Natural killer cell treated with Interleukin-12 subunit alpha and Interleukin-12 subunit beta and Interleukin-15 and Interleukin-18, amount 100 ng/mL, for 72 hours (primary cell): ENCODE data around the gene SLC28A1. TPM values are rescaled to one million over a fixed set of nuclear protein-coding genes. Genes with fewer than 3 reads are reported as not detected.

Experiments
- ATAC-seq, 2 donors: fragments of 150-1000 bp; cut with Tn5 transposase in 1 of 2; sonication (Bioruptor Pico), chemical (Tn5 transposase) in 1 of 2; 2 replicates each; pipeline ENCODE4 v1.10.0; 2021
- DNase-seq: peaks from one replicate; pipeline ENCODE4 v3.0.0; 2022; ENCODE audit warnings: low spot score
- H3K27ac Mint-ChIP-seq, 2 donors: 1 replicate in 1 of 2; 2 replicates in 1 of 2; pipeline ENCODE4 v1.8.0; 2022; ENCODE audit warnings: mixed read lengths in 2 of 2, mild to moderate bottlenecking in 1 of 2, moderate library complexity in 1 of 2
- H3K27me3 Mint-ChIP-seq, 2 donors: 1 replicate in 1 of 2; 2 replicates in 1 of 2; pipeline ENCODE4 v1.8.0; 2022; ENCODE audit warnings: mixed read lengths in 2 of 2
- H3K36me3 Mint-ChIP-seq: one replicate; pipeline ENCODE4 v1.8.0; 2022; ENCODE audit warnings: mixed read lengths
- H3K4me1 Mint-ChIP-seq, 2 donors: 1 replicate in 1 of 2; 2 replicates in 1 of 2; pipeline ENCODE4 v1.8.0; 2022; ENCODE audit warnings: low read depth in 2 of 2, mixed read lengths in 2 of 2, mild to moderate bottlenecking in 1 of 2
- H3K4me3 Mint-ChIP-seq: one replicate; pipeline ENCODE4 v1.8.0; 2022; ENCODE audit warnings: mixed read lengths
- H3K9me3 Mint-ChIP-seq: 2 replicates; pipeline ENCODE4 v1.8.0; 2022; ENCODE audit warnings: mixed read lengths
- total RNA-seq, 2 donors: library from RNA; stranded (reverse); gene quantifications; one replicate each; pipeline ENCODE4 v1.2.3, GENCODE V29; 2022

Gene SLC28A1
- total RNA-seq, 2 donors from 2014 or later: not detected

DNA sequence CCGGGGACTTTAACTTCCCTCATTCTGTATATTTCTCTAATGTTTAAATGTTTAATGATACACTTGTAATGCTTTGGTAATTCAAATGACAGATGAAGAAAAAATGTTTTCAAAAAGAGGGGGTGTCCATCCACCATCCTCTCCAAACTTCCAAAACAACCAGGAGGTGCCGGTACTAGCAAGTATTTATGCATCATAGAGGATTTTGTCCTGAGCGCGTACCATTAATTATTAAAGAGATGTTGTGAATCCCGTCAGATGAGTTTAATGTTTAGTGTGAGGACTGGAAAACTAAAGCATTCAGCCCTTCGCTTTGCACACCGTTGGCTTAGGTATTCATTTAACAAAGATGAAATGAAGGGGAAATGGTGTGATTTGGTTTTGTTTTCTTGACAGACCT is 1.3 kb downstream of the SLC28A1 start:
- no peaks in the 10 kb centered on the region for H3K4me1 Mint-ChIP-seq
- H3K27ac Mint-ChIP-seq: no peak overlapping the region
- peaks cover 0 to 2% of the 10 kb centered on the region in 2 donors for H3K27me3 Mint-ChIP-seq
- no peak for DNase-seq
- no peaks in the 10 kb centered on the region for H3K9me3 Mint-ChIP-seq
- ATAC-seq: no peak
- no peak overlapping the region for H3K4me3 Mint-ChIP-seq
- H3K36me3 Mint-ChIP-seq: no peaks in the 10 kb centered on the region

DNA sequence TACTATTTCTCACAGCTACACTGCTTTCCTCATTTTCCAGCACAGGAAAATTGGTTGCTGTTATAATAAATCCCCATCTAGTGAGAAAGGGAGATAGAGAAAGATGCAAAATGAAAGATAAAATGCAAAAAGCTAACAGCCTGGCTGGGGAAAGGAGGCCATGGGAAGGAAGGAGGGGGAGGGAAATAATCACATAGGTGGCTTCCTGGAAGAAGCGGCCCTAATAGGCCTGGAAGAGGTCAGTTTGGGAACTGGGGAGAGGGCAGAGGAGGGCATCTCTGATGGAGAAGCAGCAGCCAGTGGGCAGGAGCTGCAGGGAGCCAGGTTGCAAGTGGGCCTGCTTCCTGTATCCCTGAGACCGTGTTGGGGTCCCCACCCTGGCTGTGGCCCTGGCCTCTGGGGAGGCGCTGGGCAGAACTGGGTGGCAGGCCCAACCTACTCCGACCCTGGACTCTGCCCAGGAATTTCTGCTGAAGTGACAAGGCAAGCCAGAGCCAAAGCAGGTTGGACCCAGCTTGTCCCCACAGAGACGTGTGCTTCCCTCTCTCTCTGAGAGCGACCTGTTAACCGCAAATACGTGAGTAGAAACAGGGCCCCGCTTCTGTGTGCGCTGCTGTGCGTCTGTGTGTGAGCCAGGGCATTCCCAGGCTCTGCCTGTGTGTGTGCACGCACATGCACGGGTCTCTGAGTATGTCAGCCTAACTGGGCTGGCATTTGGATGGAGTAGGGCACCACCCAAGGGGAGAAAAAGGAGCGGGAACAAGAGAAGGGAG is 1.9 kb downstream of the SLC28A1 start:
- Mint-ChIP-seq H3K4me3 (no peak overlapping the region), H3K27me3 (peaks cover 0 to 4% of the 10 kb centered on the region in 2 donors), H3K27ac (no peak overlapping the region), H3K9me3 (no peaks in the 10 kb centered on the region), H3K36me3 (no peaks in the 10 kb centered on the region), H3K4me1 (no peaks in the 10 kb centered on the region)
- DNase-seq (no peak), ATAC-seq (no peak)

GRCh38 chr15:84886984-84887299 is 2.5 kb downstream of the SLC28A1 start:
- Mint-ChIP-seq H3K27ac (no peak overlapping the region), H3K27me3 (peaks cover 0 to 4% of the 10 kb centered on the region in 2 donors), H3K9me3 (no peaks in the 10 kb centered on the region), H3K4me3 (no peak overlapping the region), H3K4me1 (no peaks in the 10 kb centered on the region), H3K36me3 (no peaks in the 10 kb centered on the region)
- no peak for ATAC-seq
- no peak for DNase-seq

DNA sequence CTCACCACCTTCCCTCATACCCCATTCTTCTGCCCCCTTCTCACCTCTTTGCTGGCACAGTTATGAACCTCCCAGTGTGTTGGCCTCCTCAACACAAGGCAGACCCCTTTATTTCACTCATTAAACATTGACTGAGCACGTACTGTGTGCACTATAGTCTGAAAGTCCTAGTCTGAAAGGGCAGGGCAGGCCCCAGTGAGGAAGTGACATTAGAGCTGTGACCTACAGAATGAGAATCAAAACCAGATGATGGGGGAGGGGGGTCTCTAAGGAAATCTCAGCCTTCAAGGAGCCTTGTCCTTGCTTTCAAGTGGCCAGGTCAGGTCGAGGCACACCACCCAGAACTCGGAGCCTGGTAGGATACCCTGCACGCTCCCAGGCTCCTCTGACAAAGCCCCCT is 3.5 kb downstream of the SLC28A1 start:
- no peak for ATAC-seq
- H3K4me1 Mint-ChIP-seq: no peaks in the 10 kb centered on the region
- peaks cover 0 to 4% of the 10 kb centered on the region in 2 donors for H3K27me3 Mint-ChIP-seq
- no peaks in the 10 kb centered on the region for H3K36me3 Mint-ChIP-seq
- H3K27ac Mint-ChIP-seq: no peak overlapping the region
- H3K9me3 Mint-ChIP-seq: no peaks in the 10 kb centered on the region
- no peak overlapping the region for H3K4me3 Mint-ChIP-seq
- DNase-seq: no peak

DNA sequence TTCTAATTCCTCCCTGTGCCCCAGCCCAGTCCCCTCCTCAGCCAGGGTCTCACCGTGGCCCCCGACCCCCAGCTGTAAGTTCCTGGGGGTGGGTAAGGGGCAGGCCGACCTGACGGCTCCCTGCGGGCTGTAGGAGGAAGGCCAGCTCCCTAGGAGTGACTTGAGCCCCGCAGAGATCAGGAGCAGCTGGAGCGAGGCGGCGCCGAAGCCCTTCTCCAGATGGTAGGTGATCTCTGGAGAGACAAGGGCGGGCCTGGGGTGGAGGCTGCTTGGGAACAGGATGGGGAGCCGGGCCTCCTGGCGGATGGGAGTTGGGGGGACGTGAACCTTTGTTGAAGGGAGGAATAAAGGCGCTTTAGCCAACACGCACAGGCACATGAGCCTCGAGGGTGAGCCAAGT is 4.2 kb downstream of the SLC28A1 start:
- no peak for ATAC-seq
- no peak for DNase-seq
- H3K36me3 Mint-ChIP-seq: no peaks in the 10 kb centered on the region
- no peak overlapping the region for H3K27ac Mint-ChIP-seq
- no peaks in the 10 kb centered on the region for H3K9me3 Mint-ChIP-seq
- no peak overlapping the region for H3K4me3 Mint-ChIP-seq
- H3K27me3 Mint-ChIP-seq: peaks cover 0 to 7% of the 10 kb centered on the region in 2 donors
- no peaks in the 10 kb centered on the region for H3K4me1 Mint-ChIP-seq

GRCh38 chr15:84889313-84889990 is 5.0 kb downstream of the SLC28A1 start:
- DNase-seq (no peak), ATAC-seq (no peak)
- Mint-ChIP-seq H3K4me1 (no peaks in the 10 kb centered on the region), H3K27ac (no peak overlapping the region), H3K4me3 (no peak overlapping the region), H3K36me3 (no peaks in the 10 kb centered on the region), H3K27me3 (peaks cover 0 to 7% of the 10 kb centered on the region in 2 donors), H3K9me3 (no peaks in the 10 kb centered on the region)

DNA sequence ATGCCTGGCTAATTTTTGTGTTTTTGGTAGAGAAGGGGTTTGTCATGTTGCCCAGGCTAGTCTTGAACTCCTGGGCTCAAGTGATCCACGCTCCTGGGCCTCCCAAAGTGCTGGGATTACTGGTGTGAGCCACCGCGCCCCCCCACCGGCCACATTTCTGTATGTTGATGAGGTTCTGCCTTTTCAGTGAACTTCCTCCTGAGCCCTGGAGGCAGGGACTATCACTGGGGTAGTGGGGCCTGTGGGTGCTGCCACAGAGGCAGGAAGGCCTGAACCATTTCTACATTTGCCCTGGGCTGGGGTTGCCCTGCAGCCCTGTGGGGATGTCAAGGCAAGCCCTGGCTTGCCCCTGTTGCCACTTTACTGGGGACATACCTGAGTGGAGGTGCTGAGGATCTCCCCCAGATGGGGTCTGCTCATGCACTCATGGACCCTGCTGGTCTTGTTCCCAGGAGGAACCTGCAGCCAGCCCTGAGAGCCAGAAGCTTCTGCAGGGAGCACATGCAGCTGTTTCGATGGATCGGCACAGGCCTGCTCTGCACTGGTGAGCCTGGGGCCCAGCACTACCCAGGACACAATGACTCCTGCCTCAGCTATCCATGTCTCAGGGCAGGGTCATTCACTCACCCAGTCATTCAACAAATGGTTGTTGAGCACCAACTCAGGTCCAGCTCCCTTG is 5.7 kb downstream of the SLC28A1 start:
- no peaks in the 10 kb centered on the region for H3K36me3 Mint-ChIP-seq
- no peaks in the 10 kb centered on the region for H3K9me3 Mint-ChIP-seq
- H3K4me3 Mint-ChIP-seq: no peak overlapping the region
- no peaks in the 10 kb centered on the region for H3K4me1 Mint-ChIP-seq
- no peak overlapping the region for H3K27ac Mint-ChIP-seq
- H3K27me3 Mint-ChIP-seq: peaks cover 0 to 5% of the 10 kb centered on the region in 2 donors
- DNase-seq (no peak), ATAC-seq (no peak)

DNA sequence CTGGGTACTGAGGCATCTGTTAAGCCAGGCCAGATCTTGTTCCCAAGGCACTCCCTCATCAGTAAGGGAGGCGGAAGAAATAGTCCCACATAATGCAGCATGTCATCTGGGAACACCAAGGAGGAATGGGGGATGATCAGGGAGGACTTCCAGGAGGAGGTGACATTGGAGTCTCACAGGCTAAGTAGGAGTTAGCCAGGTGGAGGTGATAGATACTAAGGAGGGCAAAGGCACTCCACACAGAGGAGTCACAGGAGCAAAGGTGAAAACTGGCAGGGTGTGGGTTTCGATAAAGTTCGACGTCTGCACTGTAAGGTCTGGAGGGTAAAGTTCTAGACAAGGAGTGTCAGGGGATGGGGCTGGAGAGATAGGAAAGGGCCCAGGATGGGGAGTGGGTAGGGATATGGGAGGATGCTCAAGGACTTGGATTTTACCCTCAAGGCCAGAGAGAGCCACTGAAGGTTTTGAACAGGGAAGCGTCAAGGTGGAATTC is 6.3 kb downstream of the SLC28A1 start:
- Mint-ChIP-seq H3K36me3 (no peaks in the 10 kb centered on the region), H3K27ac (no peak overlapping the region), H3K27me3 (peaks cover 0 to 5% of the 10 kb centered on the region in 2 donors), H3K9me3 (no peaks in the 10 kb centered on the region), H3K4me1 (no peaks in the 10 kb centered on the region), H3K4me3 (no peak overlapping the region)
- no peak for DNase-seq
- no peak for ATAC-seq

DNA sequence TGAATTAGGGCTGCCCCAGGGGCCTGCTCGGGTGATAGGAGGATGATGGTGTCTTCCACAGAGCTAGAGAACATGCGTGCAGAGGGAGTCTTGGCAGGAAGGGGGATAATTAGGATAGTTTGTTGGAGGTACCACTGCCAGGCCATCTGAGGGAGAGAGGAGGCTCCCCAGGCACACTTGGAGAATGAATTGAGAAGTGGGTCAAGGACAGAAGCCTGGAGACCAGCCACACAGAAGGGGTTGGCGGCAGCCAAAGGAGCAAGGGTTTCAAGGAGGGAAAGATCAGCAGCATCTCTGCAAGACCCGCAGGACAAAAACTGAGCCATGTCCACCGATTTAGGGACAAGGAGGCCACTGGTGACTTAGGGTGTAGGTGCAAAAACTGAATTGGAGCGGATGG is 6.9 kb downstream of the SLC28A1 start:
- peaks cover 4 to 7% of the 10 kb centered on the region in 2 donors for H3K27me3 Mint-ChIP-seq
- no peak for DNase-seq
- H3K4me3 Mint-ChIP-seq: no peak overlapping the region
- H3K9me3 Mint-ChIP-seq: no peaks in the 10 kb centered on the region
- no peaks in the 10 kb centered on the region for H3K4me1 Mint-ChIP-seq
- no peaks in the 10 kb centered on the region for H3K36me3 Mint-ChIP-seq
- H3K27ac Mint-ChIP-seq: no peak overlapping the region
- ATAC-seq: no peak

- Mint-ChIP-seq H3K4me3 (no peak overlapping the region), H3K27ac (no peak overlapping the region), H3K9me3 (no peaks in the 10 kb centered on the region), H3K36me3 (no peaks in the 10 kb centered on the region), H3K27me3 (peaks cover 9 to 12% of the 10 kb centered on the region in 2 donors), H3K4me1 (no peaks in the 10 kb centered on the region)
- ATAC-seq (no peak), DNase-seq (no peak)
Measured at GRCh38 chr15:84892786-84893307, 8.4 kb downstream of the SLC28A1 start.

- no peak overlapping the region for H3K4me3 Mint-ChIP-seq
Measured at GRCh38 chr15:84893607-84894006, 9.1 kb downstream of the SLC28A1 start.

GRCh38 chr15:84894736-84895425 is 10.4 kb downstream of the SLC28A1 start:
- Mint-ChIP-seq H3K4me1 (no peaks in the 10 kb centered on the region), H3K27ac (no peak overlapping the region), H3K27me3 (peaks cover 15 to 28% of the 10 kb centered on the region in 2 donors), H3K36me3 (peaks cover 5% of the 10 kb centered on the region), H3K4me3 (no peak overlapping the region), H3K9me3 (no peaks in the 10 kb centered on the region)
- ATAC-seq (peak; percentile 27 to 54), DNase-seq (no peak)

More at GRCh38 chr15:84893607-84894006, 9.1 kb downstream of the SLC28A1 start:
- no peaks in the 10 kb centered on the region for H3K36me3 Mint-ChIP-seq
- no peaks in the 10 kb centered on the region for H3K4me1 Mint-ChIP-seq
- peaks cover 10 to 15% of the 10 kb centered on the region in 2 donors for H3K27me3 Mint-ChIP-seq
- no peak for ATAC-seq
- no peak overlapping the region for H3K27ac Mint-ChIP-seq
- DNase-seq: no peak
- H3K9me3 Mint-ChIP-seq: no peaks in the 10 kb centered on the region

DNA sequence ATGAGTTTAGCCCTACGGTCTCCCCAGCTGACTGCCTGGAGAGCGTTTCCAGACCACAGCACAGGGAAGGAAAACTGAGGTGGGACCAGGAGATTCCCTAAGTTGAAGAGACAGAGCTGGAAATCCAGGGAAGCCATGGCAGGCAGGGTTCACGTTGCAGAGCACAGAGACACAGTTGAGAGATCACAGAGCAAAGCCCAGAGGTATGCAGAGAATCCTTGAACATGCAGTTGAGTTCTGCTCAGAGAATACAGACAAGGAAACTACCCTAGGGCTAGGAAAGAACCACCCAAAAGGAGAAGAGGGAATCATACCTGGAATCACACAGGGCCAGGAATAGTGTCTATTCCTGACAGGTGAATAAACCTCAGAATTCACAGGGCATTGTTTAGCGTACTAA is 14.3 kb downstream of the SLC28A1 start:
- peaks cover 5% of the 10 kb centered on the region for H3K36me3 Mint-ChIP-seq

More for the DNA sequence above, 14.3 kb downstream of the SLC28A1 start:
- peaks cover 10 to 31% of the 10 kb centered on the region in 2 donors for H3K27me3 Mint-ChIP-seq
- no peak overlapping the region for H3K4me3 Mint-ChIP-seq
- no peak overlapping the region for H3K27ac Mint-ChIP-seq
- H3K9me3 Mint-ChIP-seq: no peaks in the 10 kb centered on the region
- ATAC-seq (no peak), DNase-seq (no peak)
- no peaks in the 10 kb centered on the region for H3K4me1 Mint-ChIP-seq
